Neural progenitor cell (in vitro differentiated cells): Measurements from ENCODE around the gene FBXO34. TPM values are rescaled to one million over a fixed set of nuclear protein-coding genes. Genes with fewer than 3 reads are reported as not detected.

Source experiments
- DNase-seq: peaks from one replicate; pipeline ENCODE4 v3.0.0-alpha.2; 2016; ENCODE audit warnings: low spot score
- H2AFZ ChIP-seq: fragments of 200-600 bp; sonication (generic); replicated peaks from 2 replicates; pipeline ENCODE4 v1.6.1; 2016; ENCODE audit warnings: antibody characterized with exemption
- H3F3A ChIP-seq: fragments of 200-600 bp; sonication (generic); 2 replicates; pipeline ENCODE4 v1.6.1; 2016; ENCODE audit warnings: antibody characterized with exemption, low read depth
- H3K27ac ChIP-seq: fragments of 200-600 bp; sonication (generic); 2 replicates; pipeline ENCODE4 v1.5.1; 2016; ENCODE audit warnings: mild to moderate bottlenecking
- H3K27me3 ChIP-seq: fragments of 200-600 bp; sonication (generic); 2 replicates; pipeline ENCODE4 v1.6.1; 2016; ENCODE audit warnings: mild to moderate bottlenecking, moderate library complexity
- H3K36me3 ChIP-seq: fragments of 200-600 bp; sonication (generic); 2 replicates; pipeline ENCODE4 v1.5.1; 2016
- H3K4me1 ChIP-seq: fragments of 200-600 bp; sonication (generic); 2 replicates; pipeline ENCODE4 v1.6.1; 2016; ENCODE audit warnings: mixed run types
- H3K4me2 ChIP-seq: fragments of 200-600 bp; sonication (generic); 2 replicates; pipeline ENCODE4 v1.6.1; 2016
- H3K4me3 ChIP-seq: fragments of 200-600 bp; sonication (generic); 2 replicates; pipeline ENCODE4 v1.5.1; 2016
- H3K79me2 ChIP-seq: fragments of 200-600 bp; sonication (generic); 2 replicates; pipeline ENCODE4 v1.6.1; 2016; ENCODE audit warnings: low read depth
- H3K9ac ChIP-seq: fragments of 200-600 bp; sonication (generic); 2 replicates; pipeline ENCODE4 v1.6.1; 2016
- H3K9me3 ChIP-seq: fragments of 200-600 bp; sonication (generic); 2 replicates; pipeline ENCODE4 v1.5.1; 2016; ENCODE audit warnings: low read depth
- H4K20me1 ChIP-seq: fragments of 200-600 bp; sonication (generic); 2 replicates; pipeline ENCODE4 v1.6.1; 2016; ENCODE audit warnings: low read depth
- H3K27ac Mint-ChIP-seq: 3 replicates; pipeline ENCODE4 v1.8.0; 2021; ENCODE audit warnings: mixed read lengths
- H3K27me3 Mint-ChIP-seq: 2 replicates; pipeline ENCODE4 v1.8.0; 2022; ENCODE audit warnings: low read depth, mild to moderate bottlenecking, inconsistent platforms, moderate library complexity, mixed read lengths; ENCODE audit not compliant: insufficient read depth
- H3K36me3 Mint-ChIP-seq: 3 replicates; pipeline ENCODE4 v1.8.0; 2021; ENCODE audit warnings: mixed read lengths
- H3K4me1 Mint-ChIP-seq: 3 replicates; pipeline ENCODE4 v1.8.0; 2021; ENCODE audit warnings: mixed read lengths
- H3K4me3 Mint-ChIP-seq: 3 replicates; pipeline ENCODE4 v1.8.0; 2021; ENCODE audit warnings: mild to moderate bottlenecking, moderate library complexity, mixed read lengths
- H3K9me3 Mint-ChIP-seq: 3 replicates; pipeline ENCODE4 v1.8.0; 2020; ENCODE audit warnings: mixed read lengths
- CTCF ChIP-seq: fragments of 200-600 bp; sonication (generic); IDR thresholded peaks from 2 replicates; pipeline ENCODE4 v1.5.1; 2017; ENCODE audit warnings: antibody characterized with exemption, mild to moderate bottlenecking
- EZH2 ChIP-seq: fragments of 200-600 bp; sonication (generic); IDR thresholded peaks from 2 replicates; pipeline ENCODE4 v1.6.1; 2017; ENCODE audit warnings: antibody characterized with exemption, mild to moderate bottlenecking, moderate library complexity
- EZH2phosphoT487 ChIP-seq: fragments of 200-600 bp; sonication (generic); IDR thresholded peaks from 2 replicates; pipeline ENCODE4 v1.6.1; 2017; ENCODE audit warnings: antibody characterized with exemption
- total RNA-seq: library from RNA; depleted of rRNA; stranded (reverse); fragments of >200 nt; gene quantifications from 2 replicates; pipeline ENCODE4 v1.2.3, GENCODE V29; 2015; ENCODE audit warnings: low replicate concordance

The FBXO34 gene
- total RNA-seq, 1 donor from 2014 or later = 23.2 TPM

- H3K4me3 Mint-ChIP-seq = no peak overlapping the region
- no peaks in the 10 kb centered on the region for H3K36me3 ChIP-seq
- H3K9me3 Mint-ChIP-seq = no peaks in the 10 kb centered on the region
- H3K4me2 ChIP-seq = no peak overlapping the region
- no peak overlapping the region for H2AFZ ChIP-seq
- no peaks in the 10 kb centered on the region for H3K9me3 ChIP-seq
- no peaks in the 10 kb centered on the region for H3K27me3 ChIP-seq
- H3K27me3 Mint-ChIP-seq = no peaks in the 10 kb centered on the region
- no peak for DNase-seq
- H3K36me3 Mint-ChIP-seq = peaks cover 9% of the 10 kb centered on the region
- no peak for TF ChIP-seq CTCF
- no peak for TF ChIP-seq EZH2
- no peak for TF ChIP-seq EZH2phosphoT487
- H3K79me2 ChIP-seq = peaks cover 66% of the 10 kb centered on the region
- peaks cover 21% of the 10 kb centered on the region for H3K4me1 ChIP-seq
- H3K4me3 ChIP-seq = no peak overlapping the region
- H3K27ac ChIP-seq = no peak overlapping the region
- H3F3A ChIP-seq = peaks cover 11% of the 10 kb centered on the region
- H3K27ac Mint-ChIP-seq = no peak overlapping the region
- H3K4me1 Mint-ChIP-seq = peaks cover 16% of the 10 kb centered on the region
- H4K20me1 ChIP-seq = peaks cover 26% of the 10 kb centered on the region
- no peak overlapping the region for H3K9ac ChIP-seq
These were observed 32.5 kb downstream of the FBXO34 start for GRCh38 chr14:55303691-55304145.

- peaks cover 77% of the 10 kb centered on the region for H3K79me2 ChIP-seq
- Mint-ChIP-seq H3K27me3 (no peaks in the 10 kb centered on the region), H3K4me1 (peaks cover 10% of the 10 kb centered on the region), H3K9me3 (peaks cover 18% of the 10 kb centered on the region), H3K27ac (no peak overlapping the region), H3K36me3 (peaks cover 16% of the 10 kb centered on the region), H3K4me3 (no peak overlapping the region)
- peak; percentile 17 for DNase-seq
- H4K20me1 ChIP-seq = peaks cover 12% of the 10 kb centered on the region
- peaks cover 13% of the 10 kb centered on the region for H3K9me3 ChIP-seq
- peak overlapping the region; percentile 14 for H3K4me2 ChIP-seq
- peaks cover 25% of the 10 kb centered on the region for H3K4me1 ChIP-seq
- TF ChIP-seq EZH2 = no peak
- no peak for TF ChIP-seq EZH2phosphoT487
- TF ChIP-seq CTCF = no peak
- peaks cover 11% of the 10 kb centered on the region for H3F3A ChIP-seq
- no peak overlapping the region for H3K27ac ChIP-seq
- H3K36me3 ChIP-seq = peaks cover 5% of the 10 kb centered on the region
- H3K27me3 ChIP-seq = no peaks in the 10 kb centered on the region
- H3K9ac ChIP-seq = no peak overlapping the region
- no peak overlapping the region for H3K4me3 ChIP-seq
- no peak overlapping the region for H2AFZ ChIP-seq
These were observed 35.8 kb downstream of the FBXO34 start for GRCh38 chr14:55306938-55307589.

- H3F3A ChIP-seq = peaks cover 8% of the 10 kb centered on the region
- no peak overlapping the region for H3K27ac ChIP-seq
- peaks cover 17% of the 10 kb centered on the region for H3K4me1 ChIP-seq
- no peak overlapping the region for H2AFZ ChIP-seq
- H3K36me3 Mint-ChIP-seq = peaks cover 27% of the 10 kb centered on the region
- H4K20me1 ChIP-seq = no peaks in the 10 kb centered on the region
- peaks cover 5% of the 10 kb centered on the region for H3K36me3 ChIP-seq
- H3K9ac ChIP-seq = no peak overlapping the region
- no peak overlapping the region for H3K27ac Mint-ChIP-seq
- peaks cover 18% of the 10 kb centered on the region for H3K9me3 ChIP-seq
- no peak for TF ChIP-seq EZH2phosphoT487
- no peak for TF ChIP-seq CTCF
- no peak for TF ChIP-seq EZH2
- H3K27me3 ChIP-seq = no peaks in the 10 kb centered on the region
- no peak overlapping the region for H3K4me3 ChIP-seq
- H3K9me3 Mint-ChIP-seq = peaks cover 35% of the 10 kb centered on the region
- no peak overlapping the region for H3K4me2 ChIP-seq
- no peaks in the 10 kb centered on the region for H3K27me3 Mint-ChIP-seq
- no peak for DNase-seq
- no peak overlapping the region for H3K4me3 Mint-ChIP-seq
- H3K4me1 Mint-ChIP-seq = no peaks in the 10 kb centered on the region
- peaks cover 65% of the 10 kb centered on the region for H3K79me2 ChIP-seq
These were observed 37.9 kb downstream of the FBXO34 start for GRCh38 chr14:55309154-55309553.
